ENCODE results near the gene ALDH8A1.

DNA sequence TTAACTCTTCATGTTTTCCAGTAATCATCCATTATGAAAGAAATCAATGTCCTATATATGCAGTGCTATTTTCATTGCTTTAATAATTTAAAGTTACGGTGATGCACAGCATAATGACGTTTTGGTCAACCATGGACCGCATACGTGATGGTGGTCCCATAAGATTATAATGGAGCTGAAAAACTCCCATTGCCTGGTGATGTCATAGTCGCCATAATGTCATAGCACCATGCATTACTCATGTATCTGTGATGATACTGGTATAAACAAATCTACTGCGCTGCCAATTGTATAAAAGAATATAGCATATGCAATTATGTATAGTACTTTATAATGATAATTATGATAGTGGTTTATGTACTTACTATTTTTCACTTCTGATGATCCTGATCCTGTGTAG is 42.3 kb upstream of the ALDH8A1 start:
- no peak for TF ChIP-seq POLR2A (IDR thresholded peaks at IDR 0.05)
- TF ChIP-seq, protein P1, sequence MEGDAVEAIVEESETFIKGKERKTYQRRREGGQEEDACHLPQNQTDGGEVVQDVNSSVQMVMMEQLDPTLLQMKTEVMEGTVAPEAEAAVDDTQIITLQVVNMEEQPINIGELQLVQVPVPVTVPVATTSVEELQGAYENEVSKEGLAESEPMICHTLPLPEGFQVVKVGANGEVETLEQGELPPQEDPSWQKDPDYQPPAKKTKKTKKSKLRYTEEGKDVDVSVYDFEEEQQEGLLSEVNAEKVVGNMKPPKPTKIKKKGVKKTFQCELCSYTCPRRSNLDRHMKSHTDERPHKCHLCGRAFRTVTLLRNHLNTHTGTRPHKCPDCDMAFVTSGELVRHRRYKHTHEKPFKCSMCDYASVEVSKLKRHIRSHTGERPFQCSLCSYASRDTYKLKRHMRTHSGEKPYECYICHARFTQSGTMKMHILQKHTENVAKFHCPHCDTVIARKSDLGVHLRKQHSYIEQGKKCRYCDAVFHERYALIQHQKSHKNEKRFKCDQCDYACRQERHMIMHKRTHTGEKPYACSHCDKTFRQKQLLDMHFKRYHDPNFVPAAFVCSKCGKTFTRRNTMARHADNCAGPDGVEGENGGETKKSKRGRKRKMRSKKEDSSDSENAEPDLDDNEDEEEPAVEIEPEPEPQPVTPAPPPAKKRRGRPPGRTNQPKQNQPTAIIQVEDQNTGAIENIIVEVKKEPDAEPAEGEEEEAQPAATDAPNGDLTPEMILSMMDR (IDR thresholded peaks at IDR 0.05), result no peak
